Astrocyte (in vitro differentiated cells and primary cell): ENCODE results near the gene RAB30. TPM values are rescaled to one million over a fixed set of nuclear protein-coding genes. Genes with fewer than 3 reads are reported as not detected.
A peak's percentile ranks its signal among the peaks of the same experiment; 100 is the strongest.

Source experiments
- DNase-seq: peaks from one replicate; pipeline ENCODE4 v3.0.0-alpha.2; 2010; ENCODE audit warnings: low read depth
- FAIRE-seq: peaks from 2 replicates; lab custom pipeline; 2011; peaks lifted over from hg19 to GRCh38; lab: Jason Lieb, UNC
- H2AFZ ChIP-seq: 2 replicates; pipeline ENCODE4 v1.6.0; 2012; ENCODE audit warnings: low read depth, low read length, inconsistent platforms
- H3K27ac ChIP-seq: 2 replicates; pipeline ENCODE4 v1.5.1; 2011; ENCODE audit warnings: low read depth, low read length, inconsistent platforms
- H3K27me3 ChIP-seq: 2 replicates; pipeline ENCODE4 v1.6.0; 2011; ENCODE audit warnings: low read length, inconsistent platforms; ENCODE audit not compliant: insufficient read depth
- H3K36me3 ChIP-seq: 2 replicates; pipeline ENCODE4 v1.5.1; 2011; ENCODE audit warnings: low read length, inconsistent platforms; ENCODE audit not compliant: insufficient read depth
- H3K4me1 ChIP-seq: 2 replicates; pipeline ENCODE4 v1.5.1; 2011; ENCODE audit warnings: low read length, inconsistent platforms; ENCODE audit not compliant: insufficient read depth
- H3K4me2 ChIP-seq: 2 replicates; pipeline ENCODE4 v1.6.0; 2012; ENCODE audit warnings: low read length, inconsistent platforms
- H3K4me3 ChIP-seq: 2 replicates; pipeline ENCODE4 v1.5.1; 2011; ENCODE audit warnings: low read depth, mild to moderate bottlenecking, low read length, inconsistent platforms; ENCODE audit not compliant: insufficient read depth
- H3K79me2 ChIP-seq: 2 replicates; pipeline ENCODE4 v1.6.0; 2012; ENCODE audit warnings: mild to moderate bottlenecking, low read length, inconsistent platforms; ENCODE audit not compliant: insufficient read depth
- H3K9ac ChIP-seq: 2 replicates; pipeline ENCODE4 v1.6.0; 2012; ENCODE audit warnings: mild to moderate bottlenecking, low read length, inconsistent platforms
- H3K9me3 ChIP-seq: 2 replicates; pipeline ENCODE4 v1.5.1; 2012; ENCODE audit warnings: low read depth, mild to moderate bottlenecking, low read length, inconsistent platforms; ENCODE audit not compliant: insufficient read depth
- H4K20me1 ChIP-seq: 2 replicates; pipeline ENCODE4 v1.6.0; 2012; ENCODE audit warnings: low read length, inconsistent platforms; ENCODE audit not compliant: insufficient read depth
- H3K27ac Mint-ChIP-seq: one replicate; pipeline ENCODE4 v1.8.0; 2021; ENCODE audit warnings: mild to moderate bottlenecking, mixed read lengths; ENCODE audit not compliant: unreplicated experiment
- H3K27me3 Mint-ChIP-seq: one replicate; pipeline ENCODE4 v1.8.0; 2021; ENCODE audit warnings: low read depth, mixed read lengths; ENCODE audit not compliant: unreplicated experiment
- H3K36me3 Mint-ChIP-seq: one replicate; pipeline ENCODE4 v1.8.0; 2021; ENCODE audit warnings: low read depth, mixed read lengths; ENCODE audit not compliant: unreplicated experiment
- H3K4me1 Mint-ChIP-seq: one replicate; pipeline ENCODE4 v1.8.0; 2021; ENCODE audit warnings: low read depth, mixed read lengths; ENCODE audit not compliant: unreplicated experiment
- H3K4me3 Mint-ChIP-seq: one replicate; pipeline ENCODE4 v1.8.0; 2021; ENCODE audit warnings: mild to moderate bottlenecking, moderate library complexity, mixed read lengths; ENCODE audit not compliant: unreplicated experiment
- H3K9me3 Mint-ChIP-seq: one replicate; pipeline ENCODE4 v1.8.0; 2021; ENCODE audit warnings: mild to moderate bottlenecking, mixed read lengths; ENCODE audit not compliant: unreplicated experiment
- EZH2 ChIP-seq: IDR thresholded peaks from 2 replicates; pipeline ENCODE4 v1.6.1; 2012; ENCODE audit warnings: mild to moderate bottlenecking, low read length, inconsistent platforms; ENCODE audit not compliant: insufficient read depth
- total RNA-seq: library from RNA; stranded (reverse); gene quantifications from 2 replicates; pipeline ENCODE4 v1.2.1, GENCODE V29; 2021
- TF ChIP-seq, protein P1 (sequence below): IDR thresholded peaks from 2 replicates; pipeline ENCODE4 v1.5.1; 2011; ENCODE audit warnings: low read depth, mild to moderate bottlenecking, inconsistent platforms, low read length, moderate library complexity; ENCODE audit not compliant: insufficient read depth

Gene RAB30
- total RNA-seq, 1 donor from 2014 or later, result 40.0 TPM

DNA sequence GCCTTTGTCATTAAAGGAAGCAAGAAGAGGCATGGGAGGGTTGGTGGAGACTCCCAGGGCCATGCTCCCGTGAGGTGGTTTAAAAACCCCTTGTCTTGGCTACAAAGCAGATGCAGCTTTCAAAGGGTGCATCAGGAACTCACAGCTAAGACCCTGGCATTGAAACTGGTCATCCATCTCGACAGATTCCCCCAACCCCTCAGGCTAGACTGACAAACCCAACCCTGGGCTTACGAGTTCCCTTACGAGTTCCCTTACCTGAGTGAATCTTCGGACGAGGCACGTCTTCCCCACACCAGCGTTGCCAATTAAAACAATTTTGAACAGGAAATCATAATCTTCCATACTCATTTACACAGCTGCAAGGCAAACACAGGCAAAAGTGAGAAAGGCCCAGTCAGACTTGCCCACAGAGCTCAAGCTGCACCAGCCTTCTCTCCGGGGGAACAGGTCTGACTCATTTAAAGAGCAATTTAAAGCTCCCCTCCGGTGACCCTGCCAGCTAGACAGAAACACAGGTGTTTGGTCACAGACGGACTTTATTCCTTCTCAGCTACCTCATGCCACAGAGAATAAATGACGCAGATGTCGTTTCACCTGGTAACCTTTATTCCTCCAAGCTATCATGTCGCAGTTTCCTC lies 74.6 kb downstream of the RAB30 start:
- Mint-ChIP-seq H3K27ac (peak overlapping the region; percentile 93), H3K27me3 (no peaks in the 10 kb centered on the region), H3K9me3 (no peaks in the 10 kb centered on the region), H3K4me1 (peaks cover 45% of the 10 kb centered on the region), H3K4me3 (peak overlapping the region; percentile 9), H3K36me3 (no peaks in the 10 kb centered on the region)
- H3K4me1 ChIP-seq, result peaks cover 20% of the 10 kb centered on the region
- no peak overlapping the region for H3K4me3 ChIP-seq
- DNase-seq, result peak; percentile 53
- H2AFZ ChIP-seq, result no peak overlapping the region
- FAIRE-seq, result no peak
- H3K79me2 ChIP-seq, result peaks cover 26% of the 10 kb centered on the region
- no peaks in the 10 kb centered on the region for H3K27me3 ChIP-seq
- H3K4me2 ChIP-seq, result peak overlapping the region; percentile 30
- H3K9me3 ChIP-seq, result no peaks in the 10 kb centered on the region
- H4K20me1 ChIP-seq, result peaks cover 18% of the 10 kb centered on the region
- no peak overlapping the region for H3K27ac ChIP-seq
- peak overlapping the region; percentile 2 for H3K9ac ChIP-seq
- no peak for TF ChIP-seq EZH2
- TF ChIP-seq, protein P1, sequence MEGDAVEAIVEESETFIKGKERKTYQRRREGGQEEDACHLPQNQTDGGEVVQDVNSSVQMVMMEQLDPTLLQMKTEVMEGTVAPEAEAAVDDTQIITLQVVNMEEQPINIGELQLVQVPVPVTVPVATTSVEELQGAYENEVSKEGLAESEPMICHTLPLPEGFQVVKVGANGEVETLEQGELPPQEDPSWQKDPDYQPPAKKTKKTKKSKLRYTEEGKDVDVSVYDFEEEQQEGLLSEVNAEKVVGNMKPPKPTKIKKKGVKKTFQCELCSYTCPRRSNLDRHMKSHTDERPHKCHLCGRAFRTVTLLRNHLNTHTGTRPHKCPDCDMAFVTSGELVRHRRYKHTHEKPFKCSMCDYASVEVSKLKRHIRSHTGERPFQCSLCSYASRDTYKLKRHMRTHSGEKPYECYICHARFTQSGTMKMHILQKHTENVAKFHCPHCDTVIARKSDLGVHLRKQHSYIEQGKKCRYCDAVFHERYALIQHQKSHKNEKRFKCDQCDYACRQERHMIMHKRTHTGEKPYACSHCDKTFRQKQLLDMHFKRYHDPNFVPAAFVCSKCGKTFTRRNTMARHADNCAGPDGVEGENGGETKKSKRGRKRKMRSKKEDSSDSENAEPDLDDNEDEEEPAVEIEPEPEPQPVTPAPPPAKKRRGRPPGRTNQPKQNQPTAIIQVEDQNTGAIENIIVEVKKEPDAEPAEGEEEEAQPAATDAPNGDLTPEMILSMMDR, result no peak
- H3K36me3 ChIP-seq, result no peaks in the 10 kb centered on the region

DNA sequence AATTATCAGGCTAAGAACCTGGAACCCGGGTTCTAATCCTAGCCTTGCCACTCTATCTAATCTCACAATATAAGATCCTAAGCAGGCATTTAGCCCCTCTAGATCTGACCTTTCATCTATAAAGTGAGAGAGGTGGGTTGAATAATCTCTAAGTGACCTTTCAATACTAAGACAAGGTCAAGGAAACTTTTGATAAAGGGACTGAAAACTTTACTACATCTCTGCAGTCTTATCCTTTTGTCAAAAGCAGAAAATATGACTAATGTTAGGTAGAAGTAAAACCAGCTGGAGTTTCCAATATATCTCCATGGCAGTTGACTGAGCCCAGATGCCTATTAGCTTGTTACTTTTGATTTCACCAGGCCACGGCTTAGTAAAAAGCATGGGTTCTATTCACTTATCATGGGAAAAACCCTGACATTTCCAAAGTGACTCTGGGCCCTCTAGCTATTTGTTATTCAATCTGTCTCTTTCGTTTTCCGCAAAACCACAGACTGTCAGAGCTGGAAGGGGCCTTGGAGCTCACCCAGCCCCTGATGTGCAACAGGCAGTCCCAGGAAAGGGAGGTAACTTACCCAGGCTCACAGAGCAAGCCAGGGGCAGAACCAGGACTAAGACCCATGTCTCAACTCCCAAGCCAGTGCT lies 75.8 kb downstream of the RAB30 start:
- DNase-seq, result peak; percentile 76
- H3K4me3 ChIP-seq, result no peak overlapping the region
- FAIRE-seq, result no peak
- no peaks in the 10 kb centered on the region for H3K27me3 ChIP-seq
- no peak overlapping the region for H2AFZ ChIP-seq
- peaks cover 15% of the 10 kb centered on the region for H4K20me1 ChIP-seq
- peaks cover 20% of the 10 kb centered on the region for H3K79me2 ChIP-seq
- Mint-ChIP-seq H3K27me3 (no peaks in the 10 kb centered on the region), H3K9me3 (no peaks in the 10 kb centered on the region), H3K36me3 (no peaks in the 10 kb centered on the region), H3K27ac (no peak overlapping the region), H3K4me3 (peak overlapping the region; percentile 6), H3K4me1 (peaks cover 39% of the 10 kb centered on the region)
- H3K4me2 ChIP-seq, result peak overlapping the region; percentile 11
- H3K4me1 ChIP-seq, result peaks cover 20% of the 10 kb centered on the region
- H3K27ac ChIP-seq, result peak overlapping the region; percentile 4
- H3K9ac ChIP-seq, result no peak overlapping the region
- no peaks in the 10 kb centered on the region for H3K9me3 ChIP-seq
- no peaks in the 10 kb centered on the region for H3K36me3 ChIP-seq
- TF ChIP-seq, protein P1, result no peak
- no peak for TF ChIP-seq EZH2

DNA sequence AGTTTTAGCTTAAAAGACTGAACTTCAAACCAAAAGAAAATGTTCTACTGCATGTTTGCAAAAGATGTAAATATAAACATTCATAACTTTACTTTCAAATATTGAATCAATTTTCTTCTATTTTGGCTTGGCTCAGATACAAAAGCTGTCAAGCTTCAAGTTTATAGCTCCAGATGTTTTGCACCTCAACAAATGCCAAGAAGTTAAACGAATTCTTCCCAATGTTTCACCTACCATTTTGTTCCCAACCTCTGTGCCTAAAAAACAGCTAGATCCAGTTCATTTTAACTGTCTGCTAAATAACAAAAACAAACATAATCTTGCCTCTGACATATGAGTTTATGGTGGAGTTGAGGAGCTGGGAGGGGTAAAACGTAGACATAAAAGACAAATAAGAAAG lies 76.5 kb downstream of the RAB30 start:
- Histone ChIP-seq H3K4me2 (no peak overlapping the region), H3K27ac (peak overlapping the region; percentile 1), H3K27me3 (no peaks in the 10 kb centered on the region), H2AFZ (no peak overlapping the region), H3K4me3 (no peak overlapping the region), H3K9me3 (no peaks in the 10 kb centered on the region), H4K20me1 (peaks cover 15% of the 10 kb centered on the region), H3K79me2 (peaks cover 17% of the 10 kb centered on the region), H3K9ac (no peak overlapping the region), H3K36me3 (no peaks in the 10 kb centered on the region), H3K4me1 (peaks cover 20% of the 10 kb centered on the region)
- Mint-ChIP-seq H3K27ac (no peak overlapping the region), H3K27me3 (no peaks in the 10 kb centered on the region), H3K9me3 (no peaks in the 10 kb centered on the region), H3K36me3 (no peaks in the 10 kb centered on the region), H3K4me1 (peaks cover 37% of the 10 kb centered on the region), H3K4me3 (no peak overlapping the region)
- no peak for DNase-seq
- TF ChIP-seq, protein P1, result no peak
- TF ChIP-seq EZH2, result no peak
- no peak for FAIRE-seq
